Loucy (cell line): ENCODE data around the gene EML5.

ENCODE experiments used
- H2AFZ ChIP-seq: fragments of 200-600 bp; sonication (generic); 2 replicates; pipeline ENCODE4 v1.6.0; 2016; ENCODE audit warnings: antibody characterized with exemption, mild to moderate bottlenecking, low read length, moderate library complexity
- H3F3A ChIP-seq: fragments of 200-600 bp; 2 replicates; pipeline ENCODE4 v1.6.0; 2016; ENCODE audit warnings: antibody characterized with exemption, low read depth, mild to moderate bottlenecking
- H3K27me3 ChIP-seq: fragments of 200-600 bp; sonication (generic); 2 replicates; pipeline ENCODE4 v1.6.1; 2014; ENCODE audit warnings: low read length, mild to moderate bottlenecking; ENCODE audit not compliant: insufficient read depth, poor library complexity, severe bottlenecking
- H3K36me3 ChIP-seq: fragments of 200-600 bp; sonication (generic); 2 replicates; pipeline ENCODE4 v1.6.1; 2016; ENCODE audit warnings: low read length; ENCODE audit not compliant: insufficient read depth
- H3K4me1 ChIP-seq: fragments of 200-600 bp; sonication (generic); 2 replicates; pipeline ENCODE4 v1.5.1; 2014; ENCODE audit warnings: low read length, mild to moderate bottlenecking; ENCODE audit not compliant: insufficient read depth, poor library complexity, severe bottlenecking
- H3K4me2 ChIP-seq: fragments of 200-600 bp; sonication (generic); 2 replicates; pipeline ENCODE4 v1.6.0; 2014; ENCODE audit warnings: antibody characterized with exemption, low read length, low read depth, mild to moderate bottlenecking; ENCODE audit not compliant: poor library complexity, severe bottlenecking
- H3K4me3 ChIP-seq: fragments of 200-600 bp; sonication (generic); 2 replicates; pipeline ENCODE4 v1.5.1; 2014; ENCODE audit warnings: low read length, mild to moderate bottlenecking, mixed read lengths; ENCODE audit not compliant: poor library complexity, severe bottlenecking
- H3K79me2 ChIP-seq: fragments of 200-600 bp; sonication (generic); 2 replicates; pipeline ENCODE4 v1.6.1; 2014; ENCODE audit warnings: low read length; ENCODE audit not compliant: insufficient read depth
- H3K9ac ChIP-seq: fragments of 200-600 bp; sonication (generic); 2 replicates; pipeline ENCODE4 v1.6.0; 2014; ENCODE audit warnings: mild to moderate bottlenecking, low read depth, low read length, moderate library complexity; ENCODE audit not compliant: poor library complexity, severe bottlenecking
- H3K9me2 ChIP-seq: fragments of 200-600 bp; sonication (generic); replicated peaks from 2 replicates; pipeline ENCODE4 v1.6.1; 2016; ENCODE audit warnings: low read depth, low read length, mixed read lengths
- H3K9me3 ChIP-seq: fragments of 200-600 bp; sonication (generic); 2 replicates; pipeline ENCODE4 v1.6.1; 2014; ENCODE audit warnings: mild to moderate bottlenecking, antibody characterized with exemption, low read length, low read depth; ENCODE audit not compliant: insufficient read depth
- H4K20me1 ChIP-seq: fragments of 200-600 bp; sonication (generic); 2 replicates; pipeline ENCODE4 v1.6.0; 2014; ENCODE audit warnings: antibody characterized with exemption, low read length, mild to moderate bottlenecking; ENCODE audit not compliant: insufficient read depth, poor library complexity, severe bottlenecking
- CTCF ChIP-seq: fragments of 200-600 bp; sonication (generic); conservative IDR thresholded peaks from 2 replicates; pipeline ENCODE4 v1.5.1; 2014; ENCODE audit warnings: mild to moderate bottlenecking, antibody characterized with exemption, low read length
- EZH2phosphoT487 ChIP-seq: fragments of 200-600 bp; IDR thresholded peaks from 2 replicates; pipeline ENCODE4 v1.6.1; 2018; ENCODE audit warnings: antibody characterized with exemption, mild to moderate bottlenecking, moderate library complexity, borderline replicate concordance

Gene EML5

GRCh38 chr14:88802596-88802995 is 9.8 kb upstream of the EML5 start:
- no peak overlapping the region for H3K4me3 ChIP-seq
- H3F3A ChIP-seq, result no peaks in the 10 kb centered on the region
- H3K4me2 ChIP-seq, result no peak overlapping the region
- H3K36me3 ChIP-seq, result no peaks in the 10 kb centered on the region
- H3K79me2 ChIP-seq, result no peaks in the 10 kb centered on the region
- H3K9me3 ChIP-seq, result no peaks in the 10 kb centered on the region
- no peaks in the 10 kb centered on the region for H3K27me3 ChIP-seq
- H3K9me2 ChIP-seq, result no peaks in the 10 kb centered on the region
- H2AFZ ChIP-seq, result no peak overlapping the region
- H3K9ac ChIP-seq, result no peak overlapping the region
- no peaks in the 10 kb centered on the region for H3K4me1 ChIP-seq
- no peaks in the 10 kb centered on the region for H4K20me1 ChIP-seq
- no peak for TF ChIP-seq EZH2phosphoT487
- TF ChIP-seq CTCF, result no peak

GRCh38 chr14:88799522-88799921 is 6.8 kb upstream of the EML5 start:
- no peaks in the 10 kb centered on the region for H3F3A ChIP-seq
- no peaks in the 10 kb centered on the region for H3K79me2 ChIP-seq
- TF ChIP-seq EZH2phosphoT487, result no peak
- TF ChIP-seq CTCF, result no peak
- no peak overlapping the region for H3K4me2 ChIP-seq
- H3K9me2 ChIP-seq, result no peaks in the 10 kb centered on the region
- no peak overlapping the region for H3K4me3 ChIP-seq
- H4K20me1 ChIP-seq, result no peaks in the 10 kb centered on the region
- no peaks in the 10 kb centered on the region for H3K4me1 ChIP-seq
- H2AFZ ChIP-seq, result no peak overlapping the region
- no peak overlapping the region for H3K9ac ChIP-seq
- H3K9me3 ChIP-seq, result no peaks in the 10 kb centered on the region
- H3K27me3 ChIP-seq, result no peaks in the 10 kb centered on the region
- H3K36me3 ChIP-seq, result no peaks in the 10 kb centered on the region

GRCh38 chr14:88798156-88798555 is 5.4 kb upstream of the EML5 start:
- Histone ChIP-seq H4K20me1 (no peaks in the 10 kb centered on the region), H3K36me3 (no peaks in the 10 kb centered on the region), H2AFZ (no peak overlapping the region), H3K79me2 (no peaks in the 10 kb centered on the region), H3K27me3 (peaks cover 10% of the 10 kb centered on the region), H3F3A (no peaks in the 10 kb centered on the region), H3K9me2 (no peaks in the 10 kb centered on the region), H3K9me3 (no peaks in the 10 kb centered on the region), H3K4me2 (no peak overlapping the region), H3K4me1 (peaks cover 3% of the 10 kb centered on the region), H3K4me3 (no peak overlapping the region), H3K9ac (no peak overlapping the region)
- TF ChIP-seq EZH2phosphoT487 (no peak), CTCF (no peak)
